HG03064 (cell line): ENCODE data around the gene NOTCH1.

Experiments
- ATAC-seq: cut with Tn5 transposase; IDR thresholded peaks from one replicate; pipeline ENCODE4 v1.9.1; 2021; ENCODE audit warnings: low read depth; ENCODE audit not compliant: unreplicated experiment

Gene NOTCH1

GRCh38 chr9:136522314-136523237, 23.3 kb downstream of the NOTCH1 start:
- ATAC-seq: no peak

- ATAC-seq: no peak
Observed at GRCh38 chr9:136521537-136521936, 24.3 kb downstream of the NOTCH1 start.

GRCh38 chr9:136520053-136520540, 25.8 kb downstream of the NOTCH1 start:
- no peak for ATAC-seq

GRCh38 chr9:136519263-136520052, 26.4 kb downstream of the NOTCH1 start:
- ATAC-seq: no peak

- no peak for ATAC-seq
Observed at GRCh38 chr9:136518623-136519022, 27.2 kb downstream of the NOTCH1 start.

- ATAC-seq: no peak
Observed at GRCh38 chr9:136517950-136518349, 27.9 kb downstream of the NOTCH1 start.

GRCh38 chr9:136517012-136517743, 28.7 kb downstream of the NOTCH1 start:
- no peak for ATAC-seq

GRCh38 chr9:136516191-136516654, 29.6 kb downstream of the NOTCH1 start:
- ATAC-seq: no peak

GRCh38 chr9:136515276-136515675, 30.6 kb downstream of the NOTCH1 start:
- no peak for ATAC-seq

- no peak for ATAC-seq
Observed at GRCh38 chr9:136514022-136514714, 31.7 kb downstream of the NOTCH1 start.

GRCh38 chr9:136513191-136513590, 32.7 kb downstream of the NOTCH1 start:
- ATAC-seq: no peak

- no peak for ATAC-seq
Observed at GRCh38 chr9:136512651-136513071, 33.2 kb downstream of the NOTCH1 start.

GRCh38 chr9:136511670-136512592, 33.9 kb downstream of the NOTCH1 start:
- ATAC-seq: no peak

GRCh38 chr9:136511144-136511669, 34.6 kb downstream of the NOTCH1 start:
- no peak for ATAC-seq

GRCh38 chr9:136510561-136510960, 35.3 kb downstream of the NOTCH1 start:
- ATAC-seq: no peak

- ATAC-seq: no peak
Observed at GRCh38 chr9:136509549-136509948, 36.3 kb downstream of the NOTCH1 start.

- no peak for ATAC-seq
Observed at GRCh38 chr9:136508729-136509500, 36.9 kb downstream of the NOTCH1 start.

GRCh38 chr9:136507992-136508375, 37.9 kb downstream of the NOTCH1 start:
- no peak for ATAC-seq
